Spleen (tissue), 11 donors: ENCODE results near the gene DDX59. TPM values are rescaled to one million over a fixed set of nuclear protein-coding genes. Genes with fewer than 3 reads are reported as not detected.

ENCODE experiments used
- DNase-seq: peaks from one replicate; pipeline ENCODE4 v3.0.0-alpha.2; 2020
- H3K27ac ChIP-seq, 8 donors: fragments of 200-600 bp; sonication (generic) in 7 of 8; 1 replicate in 4 of 8; 2 replicates in 4 of 8; pipeline versions ENCODE4 v1.5.0 to v1.8.0; 2016 to 2021; ENCODE audit warnings: inconsistent platforms in 4 of 8, mild to moderate bottlenecking in 4 of 8, moderate library complexity in 1 of 8
- H3K27me3 ChIP-seq, 7 donors: fragments of 200-600 bp; sonication (generic) in 6 of 7; replicated peaks in 1 of 7; 1 replicate in 4 of 7; 2 replicates in 3 of 7; pipeline versions ENCODE4 v1.5.0 to v1.8.0; 2016 to 2021; ENCODE audit warnings: inconsistent platforms in 3 of 7, mild to moderate bottlenecking in 1 of 7
- H3K36me3 ChIP-seq, 6 donors: fragments of 200-600 bp; sonication (generic) in 5 of 6; 1 replicate in 4 of 6; 2 replicates in 2 of 6; pipeline versions ENCODE4 v1.5.0 to v1.8.0; 2016 to 2021; ENCODE audit warnings: inconsistent platforms in 2 of 6
- H3K4me1 ChIP-seq, 6 donors: fragments of 200-600 bp; sonication (generic) in 5 of 6; 1 replicate in 3 of 6; 2 replicates in 3 of 6; pipeline versions ENCODE4 v1.5.0 to v1.8.0; 2016 to 2021; ENCODE audit warnings: inconsistent platforms in 3 of 6
- H3K4me3 ChIP-seq, 8 donors: fragments of 200-600 bp; sonication (generic) in 7 of 8; 1 replicate in 4 of 8; 2 replicates in 4 of 8; pipeline versions ENCODE4 v1.5.0 to v1.8.0; 2016 to 2021; ENCODE audit warnings: inconsistent platforms in 4 of 8, mild to moderate bottlenecking in 4 of 8, moderate library complexity in 2 of 8
- H3K9me3 ChIP-seq, 8 donors: fragments of 200-600 bp; sonication (generic) in 7 of 8; 1 replicate in 4 of 8; 2 replicates in 4 of 8; pipeline versions ENCODE4 v1.5.0 to v1.8.0; 2016 to 2021; ENCODE audit warnings: inconsistent platforms in 4 of 8
- POLR2A ChIP-seq, 3 donors: fragments of 450-650 bp; IDR thresholded peaks; one replicate each; pipeline ENCODE4 v1.5.1; 2017; ENCODE audit warnings: antibody characterized with exemption in 3 of 3, mild to moderate bottlenecking in 1 of 3
- POLR2AphosphoS5 ChIP-seq, 3 donors: sonication (generic); formaldehyde crosslinking; IDR thresholded peaks; one replicate each; pipeline ENCODE4 v1.5.1; 2017; ENCODE audit warnings: antibody characterized with exemption in 3 of 3
- WGBS, 5 donors: extraction: QIAGEN DNeasy Blood & Tissue Kit in 3 of 5; methylation state at CpG; one replicate each; pipeline versions ENCODE4 v1.1.5 to v1.1.7; 2013 to 2018; 5-methylcytosine and 5-hydroxymethylcytosine counted together
- intact Hi-C: fragments of 100-400 bp; cut with DNase I; formaldehyde crosslinking; loops from one replicate; pipeline ENCODE4 v1.15.0; 2023; ENCODE audit warnings: low total_unique reads
- polyA plus RNA-seq, 3 donors: library from polyadenylated mRNA; stranded (reverse); fragments of 200-250 nt; gene quantifications; one replicate each; pipeline ENCODE4 v1.2.1, GENCODE V29; 2013
- total RNA-seq, 7 donors: library from RNA; depleted of rRNA in 3 of 7; stranded (reverse); fragments of >200 nt in 3 of 7; fragmentation: NEBNext Ultra II Directional in 4 of 7; extraction: Animal tissue kit (Norgen Biotek cat#: 25700) in 4 of 7; gene quantifications; one replicate each; pipeline versions ENCODE4 v1.1.0 to v1.2.1, GENCODE V29; 2016 to 2021
- TF ChIP-seq, protein P1 (sequence below), 11 experiments: fragments of 200-600 bp in 7 of 11; fragments of 450-650 bp in 4 of 11; sonication (generic) in 4 of 11; IDR thresholded peaks in 8 of 11; conservative IDR thresholded peaks in 3 of 11; 1 replicate in 7 of 11; 2 replicates in 4 of 11; pipeline versions ENCODE4 v1.4.0 to v1.8.0; 2016 to 2021; ENCODE audit warnings: antibody characterized with exemption in 11 of 11, inconsistent platforms in 4 of 11, mild to moderate bottlenecking in 1 of 11
- donor health status: healthy with polysubstance abuse.
- donor health status: DM: no; HTN: no; CAD: no; lungs with moderate emphysema.
- donor health status: DM: no; HTN: no; CAD: no.
- donor health status: Bipolar disorder and iron deficiency.
- donor health status: healthy.
- donor health status: DM: no; HTN: no; CAD: no.
- donor health status: DM: yes; HTN: yes; CAD: no.

The DDX59 gene
- total and polyA plus RNA-seq, 10 donors: 21.4 to 40.2 (median 31.6) TPM

- Histone ChIP-seq H3K9me3 (no peaks in the 10 kb centered on the region), H3K27me3 (no peaks in the 10 kb centered on the region), H3K4me1 (no peaks in the 10 kb centered on the region), H3K4me3 (no peak overlapping the region), H3K27ac (no peak overlapping the region), H3K36me3 (no peaks in the 10 kb centered on the region)
- TF ChIP-seq, protein P1, sequence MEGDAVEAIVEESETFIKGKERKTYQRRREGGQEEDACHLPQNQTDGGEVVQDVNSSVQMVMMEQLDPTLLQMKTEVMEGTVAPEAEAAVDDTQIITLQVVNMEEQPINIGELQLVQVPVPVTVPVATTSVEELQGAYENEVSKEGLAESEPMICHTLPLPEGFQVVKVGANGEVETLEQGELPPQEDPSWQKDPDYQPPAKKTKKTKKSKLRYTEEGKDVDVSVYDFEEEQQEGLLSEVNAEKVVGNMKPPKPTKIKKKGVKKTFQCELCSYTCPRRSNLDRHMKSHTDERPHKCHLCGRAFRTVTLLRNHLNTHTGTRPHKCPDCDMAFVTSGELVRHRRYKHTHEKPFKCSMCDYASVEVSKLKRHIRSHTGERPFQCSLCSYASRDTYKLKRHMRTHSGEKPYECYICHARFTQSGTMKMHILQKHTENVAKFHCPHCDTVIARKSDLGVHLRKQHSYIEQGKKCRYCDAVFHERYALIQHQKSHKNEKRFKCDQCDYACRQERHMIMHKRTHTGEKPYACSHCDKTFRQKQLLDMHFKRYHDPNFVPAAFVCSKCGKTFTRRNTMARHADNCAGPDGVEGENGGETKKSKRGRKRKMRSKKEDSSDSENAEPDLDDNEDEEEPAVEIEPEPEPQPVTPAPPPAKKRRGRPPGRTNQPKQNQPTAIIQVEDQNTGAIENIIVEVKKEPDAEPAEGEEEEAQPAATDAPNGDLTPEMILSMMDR (IDR thresholded peaks at IDR 0.05 in 8 of 11, conservative IDR thresholded peaks at IDR 0.05 in 3 of 11): no peak
- TF ChIP-seq POLR2AphosphoS5 (IDR thresholded peaks at IDR 0.05): no peak
- no peak for TF ChIP-seq POLR2A (IDR thresholded peaks at IDR 0.05)
- intact Hi-C loops: no loop called here
- WGBS, 5 donors: 76 to 85% (median 79%) methylated on average over 1 of the region's 1 CpG
- DNase-seq: no peak
Observed at GRCh38 chr1:200708769-200709168, 39.1 kb upstream of the DDX59 start.

- intact Hi-C loops: no loop called here
- Histone ChIP-seq H3K4me1 (no peaks in the 10 kb centered on the region), H3K27me3 (no peaks in the 10 kb centered on the region), H3K4me3 (no peak overlapping the region), H3K9me3 (no peaks in the 10 kb centered on the region), H3K36me3 (no peaks in the 10 kb centered on the region), H3K27ac (no peak overlapping the region)
- DNase-seq: no peak
- no peak for TF ChIP-seq POLR2A (IDR thresholded peaks at IDR 0.05)
- TF ChIP-seq, protein P1 (IDR thresholded peaks at IDR 0.05 in 8 of 11, conservative IDR thresholded peaks at IDR 0.05 in 3 of 11): no peak
- no peak for TF ChIP-seq POLR2AphosphoS5 (IDR thresholded peaks at IDR 0.05)
Observed at GRCh38 chr1:200708161-200708560, 38.5 kb upstream of the DDX59 start.

DNA sequence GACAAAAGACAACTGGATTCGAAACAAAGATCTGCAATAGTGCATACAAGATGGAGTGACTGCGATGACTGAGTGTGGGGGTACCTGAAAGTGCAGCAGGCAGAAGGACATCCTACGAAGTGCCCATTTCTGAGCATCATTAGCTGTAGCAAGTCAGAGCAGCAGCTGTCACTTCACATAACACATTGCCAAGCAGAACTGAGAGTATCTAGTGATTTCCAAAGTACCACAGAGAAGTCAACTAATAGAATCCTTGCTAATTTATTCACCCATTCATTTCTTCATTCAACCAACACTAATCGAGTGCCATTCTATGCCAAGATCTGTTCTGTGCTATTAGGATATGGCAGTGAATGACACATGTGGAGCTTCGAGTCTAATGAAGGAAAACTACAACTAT is 37.4 kb upstream of the DDX59 start:
- H3K4me3 ChIP-seq: no peak overlapping the region
- WGBS, 5 donors: 86 to 91% (median 88%) methylated on average over 5 of the region's 5 CpGs
- DNase-seq: no peak
- no peak overlapping the region for H3K27ac ChIP-seq
- H3K36me3 ChIP-seq: no peaks in the 10 kb centered on the region
- no peaks in the 10 kb centered on the region for H3K9me3 ChIP-seq
- no peaks in the 10 kb centered on the region for H3K27me3 ChIP-seq
- H3K4me1 ChIP-seq: no peaks in the 10 kb centered on the region
- intact Hi-C loops: no loop called here
- TF ChIP-seq POLR2AphosphoS5 (IDR thresholded peaks at IDR 0.05): no peak

- Histone ChIP-seq H3K36me3 (no peaks in the 10 kb centered on the region), H3K4me1 (no peaks in the 10 kb centered on the region), H3K4me3 (no peak overlapping the region), H3K27me3 (no peaks in the 10 kb centered on the region), H3K9me3 (no peaks in the 10 kb centered on the region), H3K27ac (no peak overlapping the region)
- no peak for DNase-seq
- intact Hi-C loops: no loop called here
- TF ChIP-seq, protein P1 (IDR thresholded peaks at IDR 0.05 in 8 of 11, conservative IDR thresholded peaks at IDR 0.05 in 3 of 11): no peak
- TF ChIP-seq POLR2AphosphoS5 (IDR thresholded peaks at IDR 0.05): no peak
- no peak for TF ChIP-seq POLR2A (IDR thresholded peaks at IDR 0.05)
- 82 to 93% (median 92%) methylated on average over 4 of the region's 4 CpGs for WGBS, 5 donors
Observed at GRCh38 chr1:200706111-200706814, 36.6 kb upstream of the DDX59 start.
